Activated T-helper 2 cell treated with anti-CD3 and anti-CD28 coated beads, Interferon-gamma antibody, Interleukin-2, Interleukin-4, amounts not matched to agents 10 μg/mL and 5 μg/mL and 100 μg/mL, durations not matched to agents 14 hours and 24 hours and 36 hours (primary cell): ENCODE results near the gene KIF26A. TPM values are rescaled to one million over a fixed set of nuclear protein-coding genes. Genes with fewer than 3 reads are reported as not detected.
"Not testable (repeated sequence)": the region's sequence is repeated elsewhere in the genome, so short reads cannot be mapped to it uniquely, and the experiment has no call there.

Experiments used
- DNase-seq: peaks from one replicate; pipeline ENCODE4 v3.0.0; 2021; ENCODE audit warnings: low spot score
- H3K27ac Mint-ChIP-seq: one replicate; pipeline ENCODE4 v1.8.0; 2021; ENCODE audit warnings: mixed read lengths
- H3K27me3 Mint-ChIP-seq: one replicate; pipeline ENCODE4 v1.8.0; 2021; ENCODE audit warnings: low read depth, mixed read lengths
- H3K36me3 Mint-ChIP-seq: one replicate; pipeline ENCODE4 v1.8.0; 2021; ENCODE audit warnings: low read depth, mixed read lengths
- H3K4me1 Mint-ChIP-seq: one replicate; pipeline ENCODE4 v1.8.0; 2021; ENCODE audit warnings: low read depth, mixed read lengths
- H3K4me3 Mint-ChIP-seq: one replicate; pipeline ENCODE4 v1.8.0; 2021; ENCODE audit warnings: low read depth, mild to moderate bottlenecking, moderate library complexity, mixed read lengths
- H3K9me3 Mint-ChIP-seq: one replicate; pipeline ENCODE4 v1.8.0; 2021; ENCODE audit warnings: mixed read lengths
- intact Hi-C: fragments of 100-400 bp; cut with micrococcal nuclease; formaldehyde crosslinking; loops from one replicate; pipeline ENCODE4 v1.15.1; 2023
- total RNA-seq: library from RNA; stranded (reverse); gene quantifications from 2 replicates; pipeline ENCODE4 v1.2.3, GENCODE V29; 2022

Gene KIF26A
- total RNA-seq, 1 donor from 2014 or later = 0.34 TPM

- intact Hi-C loops = no loop called here
- Mint-ChIP-seq H3K27me3 (no peaks in the 10 kb centered on the region), H3K9me3 (no peaks in the 10 kb centered on the region), H3K36me3 (no peaks in the 10 kb centered on the region), H3K4me3 (no peak overlapping the region), H3K4me1 (no peaks in the 10 kb centered on the region), H3K27ac (no peak overlapping the region)
- DNase-seq = no peak
Measured at GRCh38 chr14:104220215-104221070, 82.1 kb downstream of the KIF26A start.

DNA sequence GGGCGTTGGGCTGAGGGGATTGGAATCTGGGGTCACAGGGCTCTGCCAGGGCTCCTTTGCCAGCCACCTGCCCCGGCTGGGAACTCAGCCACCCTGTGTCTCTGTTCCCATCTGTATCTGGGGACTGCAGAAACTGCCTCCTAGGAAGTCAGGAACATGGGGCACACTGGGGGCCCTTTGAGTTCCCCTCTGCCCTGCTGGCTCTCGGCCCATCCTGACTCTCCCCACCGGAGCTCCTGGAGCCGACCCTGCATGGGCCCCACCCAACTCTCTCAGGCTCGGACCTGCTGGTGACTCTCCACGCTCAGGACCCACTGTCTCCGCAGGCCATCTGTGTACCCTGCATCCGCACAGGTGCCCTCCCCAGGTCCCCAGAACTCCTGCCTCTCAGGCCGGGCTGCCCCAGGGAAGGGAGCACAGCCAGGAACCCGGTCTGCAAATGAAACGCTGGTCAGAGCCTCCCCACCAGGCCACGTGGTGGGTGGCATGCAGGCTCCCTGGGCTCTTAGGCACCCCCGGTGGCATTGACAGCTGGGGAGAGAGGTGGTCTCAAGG is 82.8 kb downstream of the KIF26A start:
- no peak overlapping the region for H3K27ac Mint-ChIP-seq
- no peaks in the 10 kb centered on the region for H3K9me3 Mint-ChIP-seq
- no peak for DNase-seq
- H3K36me3 Mint-ChIP-seq = no peaks in the 10 kb centered on the region
- no peaks in the 10 kb centered on the region for H3K4me1 Mint-ChIP-seq
- H3K4me3 Mint-ChIP-seq = no peak overlapping the region
- intact Hi-C loops = no loop called here
- no peaks in the 10 kb centered on the region for H3K27me3 Mint-ChIP-seq

- H3K27ac Mint-ChIP-seq = no peak overlapping the region
- no peaks in the 10 kb centered on the region for H3K27me3 Mint-ChIP-seq
- DNase-seq = no peak
- H3K4me1 Mint-ChIP-seq = peaks cover 1% of the 10 kb centered on the region
- H3K9me3 Mint-ChIP-seq = no peaks in the 10 kb centered on the region
- no peaks in the 10 kb centered on the region for H3K36me3 Mint-ChIP-seq
- no peak overlapping the region for H3K4me3 Mint-ChIP-seq
- intact Hi-C loops = no loop called here
Measured at GRCh38 chr14:104221636-104222369, 83.4 kb downstream of the KIF26A start.

- Mint-ChIP-seq H3K9me3 (no peaks in the 10 kb centered on the region), H3K4me1 (peaks cover 1% of the 10 kb centered on the region), H3K27ac (no peak overlapping the region), H3K4me3 (no peak overlapping the region), H3K36me3 (no peaks in the 10 kb centered on the region), H3K27me3 (no peaks in the 10 kb centered on the region)
- intact Hi-C loops = no loop called here
- no peak for DNase-seq
Measured at GRCh38 chr14:104222396-104223036, 84.1 kb downstream of the KIF26A start.

- no peaks in the 10 kb centered on the region for H3K27me3 Mint-ChIP-seq
- peaks cover 6% of the 10 kb centered on the region for H3K9me3 Mint-ChIP-seq
- intact Hi-C loops = no loop called here
- H3K4me1 Mint-ChIP-seq = peaks cover 8% of the 10 kb centered on the region
- no peak overlapping the region for H3K4me3 Mint-ChIP-seq
- no peak overlapping the region for H3K27ac Mint-ChIP-seq
- no peaks in the 10 kb centered on the region for H3K36me3 Mint-ChIP-seq
- DNase-seq = no peak
Measured at GRCh38 chr14:104223101-104224041, 85.0 kb downstream of the KIF26A start.

- no peaks in the 10 kb centered on the region for H3K27me3 Mint-ChIP-seq
- H3K4me3 Mint-ChIP-seq = no peak overlapping the region
- peaks cover 6% of the 10 kb centered on the region for H3K9me3 Mint-ChIP-seq
- DNase-seq = no peak
- no peaks in the 10 kb centered on the region for H3K36me3 Mint-ChIP-seq
- H3K27ac Mint-ChIP-seq = no peak overlapping the region
- intact Hi-C loops = no loop called here
- H3K4me1 Mint-ChIP-seq = peaks cover 8% of the 10 kb centered on the region
Measured at GRCh38 chr14:104224131-104224505, 85.7 kb downstream of the KIF26A start.

DNA sequence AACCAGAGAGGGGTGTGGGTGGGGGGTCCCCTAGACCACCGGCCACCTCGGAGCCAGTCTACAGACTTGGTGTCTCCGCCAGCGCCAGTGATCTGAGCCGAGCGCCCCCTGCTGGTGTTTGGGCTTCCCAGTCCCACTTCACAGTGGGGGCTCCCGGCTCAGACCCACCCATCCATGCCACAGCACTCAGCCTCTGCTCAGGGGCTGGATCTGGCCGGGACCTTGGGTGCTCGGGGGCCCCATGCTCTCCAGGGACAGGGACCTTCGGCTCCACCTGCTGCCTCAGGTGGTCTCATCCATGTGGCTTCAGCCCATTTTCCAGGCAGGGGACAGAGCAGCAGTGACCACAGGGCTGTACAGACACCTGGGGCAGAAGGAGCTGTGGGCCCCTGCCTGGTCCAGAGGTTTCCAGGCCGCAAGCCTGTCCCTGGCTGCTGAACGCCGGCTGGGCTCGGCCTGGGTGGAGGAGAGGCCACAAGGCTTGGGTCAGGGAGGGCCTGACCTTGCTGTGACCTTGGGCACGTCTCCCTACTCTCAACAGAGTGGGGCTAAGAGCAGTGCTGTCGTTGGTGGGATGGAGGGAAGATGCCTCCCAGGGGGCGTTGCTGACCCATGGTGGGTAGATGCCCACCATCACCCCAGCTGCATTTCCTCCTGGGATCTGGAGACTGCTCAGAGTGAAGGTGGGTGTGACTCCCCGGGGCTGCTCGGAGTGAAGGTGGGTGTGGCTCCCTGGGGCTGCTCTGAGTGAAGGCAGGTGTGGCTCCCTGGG is 86.3 kb downstream of the KIF26A start:
- H3K27me3 Mint-ChIP-seq = no peaks in the 10 kb centered on the region
- no peak for DNase-seq
- intact Hi-C loops = no loop called here
- H3K4me1 Mint-ChIP-seq = peaks cover 8% of the 10 kb centered on the region
- peaks cover 6% of the 10 kb centered on the region for H3K9me3 Mint-ChIP-seq
- H3K4me3 Mint-ChIP-seq = no peak overlapping the region
- H3K27ac Mint-ChIP-seq = no peak overlapping the region
- no peaks in the 10 kb centered on the region for H3K36me3 Mint-ChIP-seq

DNA sequence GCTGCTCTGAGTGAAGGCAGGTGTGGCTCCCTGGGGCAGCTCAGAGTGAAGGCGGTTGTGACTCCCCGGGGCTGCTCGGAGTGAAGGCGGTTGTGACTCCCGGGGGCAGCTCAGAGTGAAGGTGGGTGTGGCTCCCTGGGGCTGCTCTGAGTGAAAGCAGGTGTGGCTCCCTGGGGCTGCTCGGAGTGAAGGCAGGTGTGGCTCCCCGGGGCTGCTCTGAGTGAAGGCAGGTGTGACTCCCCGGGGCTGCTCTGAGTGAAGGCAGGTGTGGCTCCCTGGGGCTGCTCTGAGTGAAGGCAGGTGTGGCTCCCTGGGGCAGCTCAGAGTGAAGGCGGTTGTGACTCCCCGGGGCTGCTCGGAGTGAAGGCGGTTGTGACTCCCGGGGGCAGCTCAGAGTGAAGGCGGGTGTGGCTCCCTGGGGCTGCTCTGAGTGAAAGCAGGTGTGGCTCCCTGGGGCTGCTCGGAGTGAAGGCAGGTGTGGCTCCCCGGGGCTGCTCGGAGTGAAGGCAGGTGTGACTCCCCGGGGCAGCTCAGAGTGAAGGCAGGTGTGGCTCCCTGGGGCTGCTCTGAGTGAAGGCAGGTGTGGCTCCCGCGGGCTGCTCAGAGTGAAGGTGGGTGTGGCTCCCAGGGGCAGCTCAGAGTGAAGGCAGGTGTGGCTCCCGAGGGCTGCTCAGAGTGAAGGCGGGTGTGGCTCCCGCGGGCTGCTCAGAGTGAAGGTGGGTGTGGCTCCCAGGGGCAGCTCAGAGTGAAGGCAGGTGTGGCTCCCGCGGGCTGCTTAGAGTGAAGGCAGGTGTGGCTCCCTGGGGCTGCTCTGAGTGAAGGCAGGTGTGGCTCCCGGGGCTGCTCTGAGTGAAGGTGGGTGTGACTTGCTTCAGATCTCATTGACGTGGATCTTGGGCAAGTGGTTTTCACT is 87.1 kb downstream of the KIF26A start:
- H3K27me3 Mint-ChIP-seq, intact Hi-C loops, H3K4me1 Mint-ChIP-seq, DNase-seq, H3K27ac Mint-ChIP-seq, H3K9me3 Mint-ChIP-seq, H3K4me3 Mint-ChIP-seq, H3K36me3 Mint-ChIP-seq: not testable (repeated sequence)

GRCh38 chr14:104226421-104227383 is 88.3 kb downstream of the KIF26A start:
- Mint-ChIP-seq H3K4me1 (peaks cover 8% of the 10 kb centered on the region), H3K36me3 (no peaks in the 10 kb centered on the region), H3K27me3 (no peaks in the 10 kb centered on the region), H3K27ac (no peak overlapping the region), H3K4me3 (no peak overlapping the region), H3K9me3 (peaks cover 6% of the 10 kb centered on the region)
- DNase-seq = no peak
- intact Hi-C loops = no loop called here

DNA sequence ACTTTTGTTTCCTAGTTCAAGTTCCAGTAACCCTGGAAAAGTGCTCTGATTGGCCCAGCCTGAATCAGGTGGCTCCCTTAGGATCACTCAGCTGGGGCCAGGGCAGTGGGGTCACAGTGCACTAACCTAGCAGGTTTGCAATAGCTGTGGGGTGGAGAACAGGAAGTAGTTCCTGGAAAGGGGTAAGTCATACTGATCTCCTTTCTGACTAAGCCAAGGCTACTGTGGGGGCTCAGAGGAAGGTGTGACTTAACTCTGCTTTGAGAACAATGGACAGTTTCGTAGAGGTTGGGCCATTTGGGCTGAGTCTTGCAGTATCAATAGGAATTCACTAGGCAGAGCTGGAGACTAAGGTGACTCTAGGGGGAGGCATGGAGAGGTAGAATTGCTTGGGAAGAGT is 89.4 kb downstream of the KIF26A start:
- Mint-ChIP-seq H3K4me1 (peaks cover 8% of the 10 kb centered on the region), H3K4me3 (no peak overlapping the region), H3K9me3 (peaks cover 6% of the 10 kb centered on the region)

More for the DNA sequence above, 89.4 kb downstream of the KIF26A start:
- H3K27ac Mint-ChIP-seq = peak overlapping the region; percentile 35
- intact Hi-C loops = no loop called here
- H3K27me3 Mint-ChIP-seq = no peaks in the 10 kb centered on the region
- no peaks in the 10 kb centered on the region for H3K36me3 Mint-ChIP-seq
- DNase-seq = no peak
